ENCODE data around the gene TMOD1. TPM values are rescaled to one million over a fixed set of nuclear protein-coding genes. Genes with fewer than 3 reads are reported as not detected.
"Not testable (repeated sequence)": the region's sequence is repeated elsewhere in the genome, so short reads cannot be mapped to it uniquely, and the experiment has no call there.

The TMOD1 gene
- total RNA-seq (ENCODE audit: low replicate concordance): 0.15 TPM in 1 of 2 replicates, not detected in the other

DNA sequence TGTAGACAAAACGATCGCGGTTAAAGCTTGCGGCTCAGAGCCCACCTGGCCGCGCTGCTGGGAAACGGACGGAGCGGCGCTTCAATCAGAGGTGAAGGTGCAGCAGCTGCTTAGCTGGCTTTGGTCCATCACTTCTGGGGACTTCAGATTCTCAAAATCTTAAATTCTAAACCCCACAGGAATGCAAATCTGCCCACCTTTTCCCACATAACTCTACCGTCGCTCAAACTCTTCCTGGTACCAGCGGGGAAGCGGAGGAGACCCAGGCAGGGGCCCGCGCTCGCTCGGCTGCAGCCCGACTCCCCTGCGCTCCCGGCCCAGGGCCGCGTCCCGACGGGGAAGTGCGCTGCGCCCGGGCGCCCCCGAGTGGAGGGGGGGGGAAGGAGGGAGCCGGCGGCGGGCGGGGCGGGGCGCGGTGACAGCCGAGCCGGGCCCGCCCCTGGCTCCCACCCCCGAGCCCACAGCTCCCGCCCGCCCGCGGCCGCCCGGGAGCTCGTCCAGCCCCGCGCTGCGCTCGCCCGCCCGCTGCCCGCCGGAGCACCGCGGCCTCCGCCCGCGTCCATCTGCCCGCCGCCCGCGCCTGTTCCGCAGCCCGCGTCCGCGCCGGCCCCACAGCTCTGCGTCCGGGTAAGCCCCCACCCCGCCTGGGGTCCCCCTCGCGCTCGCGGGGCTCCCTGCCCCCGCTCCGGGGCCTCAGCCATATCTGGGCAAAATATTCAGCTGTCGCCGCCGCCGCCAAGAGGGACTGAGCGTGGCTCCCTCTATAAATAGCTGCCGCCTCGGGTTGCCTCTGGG, at the start of gene TMOD1:
TSS of gene TMOD1 (plus strand) at position 490 of the 795 bp plus-strand sequence. CDS start 22,523 bp downstream, outside the sequence.
- H3K27ac ChIP-seq: no peak within 1 kb of the TSS
- H3K4me1 ChIP-seq: peaks cover 14% of the 10 kb centered on the region
- no peaks in the 10 kb centered on the region for H3K36me3 Mint-ChIP-seq
- peaks cover 6% of the 10 kb centered on the region for H4K20me1 ChIP-seq (ENCODE audit: low read depth)
- no peaks in the 10 kb centered on the region for H3K36me3 ChIP-seq
- peaks cover 24% of the 10 kb centered on the region for H3F3A ChIP-seq (ENCODE audit: low read depth)
- peak within 1 kb of the TSS; percentile 81 for H3K4me3 ChIP-seq
- peak; percentile 37 for TF ChIP-seq CTCF (IDR thresholded peaks at IDR 0.05)
- TF ChIP-seq EZH2 (IDR thresholded peaks at IDR 0.05): peak; percentile 19
- no peak for TF ChIP-seq EZH2phosphoT487 (IDR thresholded peaks at IDR 0.05)
- peaks cover 52% of the 10 kb centered on the region for H3K27me3 Mint-ChIP-seq (ENCODE audit: insufficient read depth, low read depth)
- peaks cover 11% of the 10 kb centered on the region for H3K4me1 Mint-ChIP-seq
- H3K4me2 ChIP-seq: peak within 1 kb of the TSS; percentile 92
- H3K79me2 ChIP-seq (ENCODE audit: low read depth): no peaks in the 10 kb centered on the region
- H3K9me3 Mint-ChIP-seq: peaks cover 16% of the 10 kb centered on the region
- H3K27me3 ChIP-seq: peaks cover 77% of the 10 kb centered on the region
- H3K27ac Mint-ChIP-seq: no peak within 1 kb of the TSS
- H2AFZ ChIP-seq (replicated peaks): peak within 1 kb of the TSS; percentile 92
- DNase-seq (ENCODE audit: low spot score): peak; percentile 83
- H3K4me3 Mint-ChIP-seq: peak within 1 kb of the TSS; percentile 83
- no peak within 1 kb of the TSS for H3K9ac ChIP-seq
- H3K9me3 ChIP-seq (ENCODE audit: low read depth): no peaks in the 10 kb centered on the region

- H3K4me1 ChIP-seq; H3K27ac Mint-ChIP-seq; H3K27ac ChIP-seq; H3K4me1 Mint-ChIP-seq; H3K27me3 Mint-ChIP-seq (ENCODE audit: insufficient read depth, low read depth); H2AFZ ChIP-seq (replicated peaks); H3K9ac ChIP-seq; H3K4me3 ChIP-seq; H3K4me2 ChIP-seq; H3K36me3 ChIP-seq; H3K9me3 Mint-ChIP-seq; DNase-seq (ENCODE audit: low spot score); H3K4me3 Mint-ChIP-seq; H3K9me3 ChIP-seq (ENCODE audit: low read depth); H3K79me2 ChIP-seq (ENCODE audit: low read depth); H3K36me3 Mint-ChIP-seq; H3K27me3 ChIP-seq; H3F3A ChIP-seq (ENCODE audit: low read depth); H4K20me1 ChIP-seq (ENCODE audit: low read depth): not testable (repeated sequence)
Measured at GRCh38 chr9:97453573-97453972, 47.9 kb upstream of the TMOD1 start.

DNA sequence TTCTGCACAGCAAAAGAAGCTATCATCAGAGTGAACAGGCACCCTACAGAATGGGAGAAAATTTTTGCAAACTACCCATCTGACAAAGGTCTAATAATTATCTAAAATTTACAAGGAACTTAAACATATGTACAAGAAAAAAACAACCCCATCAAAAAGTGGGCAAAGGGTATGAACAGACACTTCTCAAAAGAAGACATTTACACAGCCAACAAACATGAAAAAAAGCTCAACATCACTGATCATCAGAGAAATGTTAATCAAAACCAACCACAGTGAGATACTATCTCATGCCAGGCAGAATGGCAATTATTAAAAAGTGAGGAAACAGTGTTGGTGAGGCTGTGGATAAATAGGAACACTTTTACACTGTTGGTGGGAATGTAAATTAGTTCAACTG, 44.6 kb upstream of the TMOD1 start:
- not testable (repeated sequence) for H2AFZ ChIP-seq (replicated peaks); H3F3A ChIP-seq (ENCODE audit: low read depth); H3K4me3 ChIP-seq; H3K4me3 Mint-ChIP-seq; H3K79me2 ChIP-seq (ENCODE audit: low read depth); H3K27ac ChIP-seq; H3K9me3 ChIP-seq (ENCODE audit: low read depth); H3K27me3 ChIP-seq; H3K9ac ChIP-seq; H3K27me3 Mint-ChIP-seq (ENCODE audit: insufficient read depth, low read depth); H3K4me1 ChIP-seq; H3K9me3 Mint-ChIP-seq; H3K36me3 ChIP-seq; H3K36me3 Mint-ChIP-seq; H3K4me2 ChIP-seq; H3K4me1 Mint-ChIP-seq; H4K20me1 ChIP-seq (ENCODE audit: low read depth); DNase-seq (ENCODE audit: low spot score); H3K27ac Mint-ChIP-seq

- Mint-ChIP-seq H3K27me3 (ENCODE audit: insufficient read depth, low read depth) (no peaks in the 10 kb centered on the region), H3K27ac (no peak overlapping the region), H3K4me3 (no peak overlapping the region), H3K36me3 (no peaks in the 10 kb centered on the region), H3K9me3 (peaks cover 5% of the 10 kb centered on the region), H3K4me1 (no peaks in the 10 kb centered on the region)
- H3K4me2 ChIP-seq: no peak overlapping the region
- no peak overlapping the region for H2AFZ ChIP-seq (replicated peaks)
- H3K9me3 ChIP-seq (ENCODE audit: low read depth): no peaks in the 10 kb centered on the region
- no peak for TF ChIP-seq CTCF (IDR thresholded peaks at IDR 0.05)
- TF ChIP-seq EZH2phosphoT487 (IDR thresholded peaks at IDR 0.05): no peak
- TF ChIP-seq EZH2 (IDR thresholded peaks at IDR 0.05): no peak
- no peaks in the 10 kb centered on the region for H3K4me1 ChIP-seq
- no peaks in the 10 kb centered on the region for H4K20me1 ChIP-seq (ENCODE audit: low read depth)
- H3K79me2 ChIP-seq (ENCODE audit: low read depth): no peaks in the 10 kb centered on the region
- no peaks in the 10 kb centered on the region for H3K36me3 ChIP-seq
- DNase-seq (ENCODE audit: low spot score): no peak
- H3F3A ChIP-seq (ENCODE audit: low read depth): no peaks in the 10 kb centered on the region
- no peak overlapping the region for H3K9ac ChIP-seq
- no peak overlapping the region for H3K27ac ChIP-seq
- no peak overlapping the region for H3K4me3 ChIP-seq
- no peaks in the 10 kb centered on the region for H3K27me3 ChIP-seq
Measured at GRCh38 chr9:97459326-97459725, 42.1 kb upstream of the TMOD1 start.
